Heart right ventricle (tissue), 16 donors: ENCODE data around the gene SLC49A3. TPM values are rescaled to one million over a fixed set of nuclear protein-coding genes. Genes with fewer than 3 reads are reported as not detected.

Experiments used
- ATAC-seq, 8 donors: fragments of 200-7000 bp; cut with Tn5 transposase; one replicate each; pipeline ENCODE4 v1.9.1; 2020; ENCODE audit warnings: mild to moderate bottlenecking in 8 of 8, moderate library complexity in 8 of 8, moderate number of reproducible peaks in 1 of 8
- DNase-seq, 2 donors: peaks; one replicate each; pipeline ENCODE4 v3.0.0-alpha.2; 2020
- H3K27ac ChIP-seq, 10 donors: fragments of 200-600 bp; sonication (generic) in 2 of 10; one replicate each; pipeline versions ENCODE4 v1.5.0 to v1.8.0; 2020 to 2022; ENCODE audit warnings: mild to moderate bottlenecking in 3 of 10
- H3K27me3 ChIP-seq, 7 donors: fragments of 200-600 bp; one replicate each; pipeline ENCODE4 v1.8.0; 2021 to 2022; ENCODE audit warnings: mild to moderate bottlenecking in 2 of 7
- H3K36me3 ChIP-seq, 9 donors: fragments of 200-600 bp; sonication (generic) in 1 of 9; one replicate each; pipeline versions ENCODE4 v1.5.0 to v1.8.0; 2020 to 2022; ENCODE audit warnings: mild to moderate bottlenecking in 2 of 9
- H3K4me1 ChIP-seq, 9 donors: fragments of 200-600 bp; sonication (generic) in 1 of 9; one replicate each; pipeline versions ENCODE4 v1.5.0 to v1.8.0; 2020 to 2022; ENCODE audit warnings: mild to moderate bottlenecking in 4 of 9
- H3K4me3 ChIP-seq, 10 donors: fragments of 200-600 bp; sonication (generic) in 2 of 10; one replicate each; pipeline versions ENCODE4 v1.5.0 to v1.8.0; 2020 to 2022; ENCODE audit warnings: mild to moderate bottlenecking in 7 of 10, moderate library complexity in 2 of 10
- H3K9me3 ChIP-seq, 11 donors: fragments of 200-600 bp in 10 of 11; sonication (generic) in 2 of 11; one replicate each; pipeline versions ENCODE4 v1.5.0 to v1.8.0; 2013 to 2022; ENCODE audit warnings: mild to moderate bottlenecking in 2 of 11, control low read depth in 1 of 11, moderate library complexity in 1 of 11
- CTCF ChIP-seq, 9 donors: fragments of 200-600 bp; sonication (generic) in 2 of 9; IDR thresholded peaks; one replicate each; pipeline versions ENCODE4 v1.5.0 to v1.8.0; 2021 to 2022; ENCODE audit warnings: antibody characterized with exemption in 9 of 9, mild to moderate bottlenecking in 5 of 9, moderate library complexity in 1 of 9
- WGBS, 2 donors: extraction: QIAGEN DNeasy Blood & Tissue Kit; methylation state at CpG; one replicate each; pipeline ENCODE4 v1.1.7; 2013; ENCODE audit warnings: inconsistent platforms in 1 of 2; 5-methylcytosine and 5-hydroxymethylcytosine counted together
- intact Hi-C, 10 donors: fragments of 100-400 bp; cut with DNase I; formaldehyde crosslinking; loops; one replicate each; pipeline versions ENCODE4 v1.11.1 to v1.14.2; 2022
- polyA plus RNA-seq, 2 donors: library from polyadenylated mRNA; stranded (reverse); fragments of 200-250 nt; gene quantifications; one replicate each; pipeline ENCODE4 v1.2.3, GENCODE V29; 2013
- total RNA-seq, 10 donors: library from RNA; stranded (reverse); fragmentation: NEBNext Ultra II Directional in 3 of 10; extraction: Animal tissue kit (Norgen Biotek cat#: 25700) in 3 of 10; gene quantifications; one replicate each; pipeline versions ENCODE4 v1.2.1 to v1.2.4, GENCODE V29; 2021 to 2023
- donor health status: Arrhythmogenic right ventricular cardiomyopathy.
- donor health status: ischemic (EF 13 %, LVEDD 7.1; RV severe dilation, severe dysfunction).
- donor health status: healthy with polysubstance abuse.
- donor health status: DM: no; HTN: yes; CAD: no.
- donor health status: DM: no; HTN: no; CAD: no.
- donor health status: ischemic (EF 25% LVEDD 6.9; RV normal size, moderate dysfunction).
- donor health status: ischemic (EF 25% LVEDD 5.7; RV mildly dilated, moderate dysfunction).
- donor health status: healthy.
- donor health status: DM: yes; HTN: yes; CAD: no.
- donor health status: Ischemic cardiomyopathy.
- donor health status: ischemic (EF 35%, LVEDD 5.7; RV mildly dilated, moderate dysfunction).
- donor health status: nonischemic (EF 11% LVEDD 7.7; RV severe dilation, severe dysfunction).
- donor health status: DM: yes; HTN: yes; CAD: no.
- donor health status: PGD.
- donor health status: ischemic (EF 29% LVEDD 5.4; RV normal size, mild dysfunction).
- donor health status: nonischemic (EF 23%, LVEDD 6.1; RV moderate dilation, normal function).

Gene SLC49A3
- total and polyA plus RNA-seq, 12 donors = 8.8 to 28.5 (median 12.3) TPM

- H3K4me1 ChIP-seq = peaks cover 21 to 51% (median 46%) of the 10 kb centered on the region in 9 donors
- ATAC-seq = peak in 1 of 8 donors; percentile 1
- H3K9me3 ChIP-seq = no peaks in the 10 kb centered on the region
- 93 to 96% methylated on average over 31 of the region's 31 CpGs for WGBS, 2 donors
- no peak for TF ChIP-seq CTCF (IDR thresholded peaks at IDR 0.05)
- intact Hi-C loops = loop anchor here in 1 of 10 donors (10.0 kb wide), 1 partner anchor 248 kb away; the partner anchor contains the start of genes GAK and TMEM175
- H3K4me3 ChIP-seq = peak overlapping the region in 4 of 10 donors; percentile 3 to 67 (median 65)
- peaks cover 0 to 6% (median 0%) of the 10 kb centered on the region in 9 donors for H3K36me3 ChIP-seq
- no peak for DNase-seq
- no peaks in the 10 kb centered on the region for H3K27me3 ChIP-seq
- H3K27ac ChIP-seq = peak overlapping the region; percentile 53 to 93 (median 90)
Measured at GRCh38 chr4:686413-687040, 2.4 kb downstream of the SLC49A3 start.

- no peak for TF ChIP-seq CTCF (IDR thresholded peaks at IDR 0.05)
- ATAC-seq = no peak
- H3K27ac ChIP-seq = peak overlapping the region in 1 of 10 donors; percentile 90
- H3K27me3 ChIP-seq = no peaks in the 10 kb centered on the region
- DNase-seq = no peak
- no peak overlapping the region for H3K4me3 ChIP-seq
- H3K4me1 ChIP-seq = peaks cover 26 to 56% (median 50%) of the 10 kb centered on the region in 9 donors
- H3K9me3 ChIP-seq = no peaks in the 10 kb centered on the region
- 93 to 95% methylated on average over 37 of the region's 37 CpGs for WGBS, 2 donors
- H3K36me3 ChIP-seq = peaks cover 0 to 6% (median 0%) of the 10 kb centered on the region in 9 donors
- intact Hi-C loops = loop anchor here in 1 of 10 donors (10.0 kb wide), 1 partner anchor 249 kb away; the partner anchor contains the start of genes GAK and TMEM175
Measured at GRCh38 chr4:685679-686412, 3.1 kb downstream of the SLC49A3 start.

GRCh38 chr4:684623-685327 is 4.2 kb downstream of the SLC49A3 start:
- Histone ChIP-seq H3K9me3 (no peaks in the 10 kb centered on the region), H3K27ac (peak overlapping the region in 1 of 10 donors; percentile 22), H3K27me3 (no peaks in the 10 kb centered on the region), H3K4me1 (peaks cover 30 to 60% (median 52%) of the 10 kb centered on the region in 9 donors), H3K4me3 (no peak overlapping the region), H3K36me3 (peaks cover 0 to 6% (median 0%) of the 10 kb centered on the region in 9 donors)
- no peak for TF ChIP-seq CTCF (IDR thresholded peaks at IDR 0.05)
- ATAC-seq (no peak), DNase-seq (no peak)
- intact Hi-C loops = loop anchor here in 1 of 10 donors (10.0 kb wide), 1 partner anchor 250 kb away; the partner anchor contains the start of genes GAK and TMEM175
- 90 to 92% methylated on average over 21 of the region's 21 CpGs for WGBS, 2 donors
